ENCODE results near the gene FSD1L. TPM values are rescaled to one million over a fixed set of nuclear protein-coding genes. Genes with fewer than 3 reads are reported as not detected.
"Not testable (repeated sequence)": the region's sequence is repeated elsewhere in the genome, so short reads cannot be mapped to it uniquely, and the experiment has no call there.

The FSD1L gene
- total and polyA plus RNA-seq, 12 donors, result 2.6 to 11.1 (median 6.7) TPM

GRCh38 chr9:105511446-105511845, 63.6 kb downstream of the FSD1L start:
- TF ChIP-seq CTCF (IDR thresholded peaks at IDR 0.05) (no peak), POLR2A (IDR thresholded peaks at IDR 0.05) (no peak)
- H3K4me3 ChIP-seq, result no peak overlapping the region
- no peaks in the 10 kb centered on the region for H3K36me3 ChIP-seq (replicated peaks in 1 of 2)
- intact Hi-C loops (cut with DNase I), result no loop called here
- H3K9me3 ChIP-seq (replicated peaks in 1 of 3), result no peaks in the 10 kb centered on the region
- no peaks in the 10 kb centered on the region for H3K4me1 ChIP-seq (replicated peaks in 1 of 2)
- no peaks in the 10 kb centered on the region for H3K27me3 ChIP-seq
- no peak for DNase-seq
- H3K27ac ChIP-seq, result no peak overlapping the region

- Histone ChIP-seq H3K4me1 (replicated peaks in 1 of 2) (no peaks in the 10 kb centered on the region), H3K36me3 (replicated peaks in 1 of 2) (no peaks in the 10 kb centered on the region), H3K27me3 (no peaks in the 10 kb centered on the region), H3K27ac (no peak overlapping the region), H3K9me3 (replicated peaks in 1 of 3) (no peaks in the 10 kb centered on the region), H3K4me3 (no peak overlapping the region)
- DNase-seq, result no peak
- WGBS, 4 donors, result 87 to 94% (median 93%) methylated on average over 4 to 11 of the region's 11 CpGs
- intact Hi-C loops (cut with DNase I), result no loop called here
- no peak for TF ChIP-seq CTCF (IDR thresholded peaks at IDR 0.05)
- TF ChIP-seq POLR2A (IDR thresholded peaks at IDR 0.05), result no peak
Observed at GRCh38 chr9:105515811-105516413, 68.1 kb downstream of the FSD1L start.

DNA sequence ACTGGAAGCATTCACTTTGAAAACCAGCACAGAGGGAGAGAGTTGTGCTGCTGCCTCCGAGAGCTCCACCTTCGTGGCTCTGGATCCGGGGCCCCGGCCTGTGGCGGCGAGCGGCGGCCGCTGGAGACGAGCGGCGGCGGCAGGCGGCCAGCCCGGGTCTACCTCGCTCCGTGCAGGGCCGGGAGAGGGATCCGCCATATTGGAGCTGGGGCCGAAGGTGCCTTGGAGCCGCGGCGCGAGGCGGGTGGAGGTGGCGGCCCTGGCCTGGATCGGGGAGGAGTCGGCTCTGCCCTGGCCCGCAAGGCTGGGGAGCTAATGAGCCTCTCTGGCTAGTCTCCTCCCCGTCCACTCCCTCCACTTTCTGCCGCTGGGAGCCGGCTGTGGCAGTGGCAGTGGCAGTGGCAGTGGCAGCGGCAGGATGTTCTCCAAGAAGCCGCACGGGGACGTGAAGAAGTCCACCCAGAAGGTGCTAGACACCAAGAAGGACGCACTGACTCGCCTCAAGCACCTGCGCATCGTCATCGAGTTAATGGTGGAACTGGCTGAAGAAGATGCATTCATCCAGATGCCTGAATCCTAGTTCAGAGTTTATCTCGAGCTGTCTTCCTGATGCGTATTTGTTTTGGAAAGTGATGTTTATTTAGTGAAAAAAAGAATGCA, 72.0 kb downstream of the FSD1L start:
- 88 to 98% (median 94%) methylated on average over 26 to 43 of the region's 43 CpGs for WGBS, 4 donors
- H3K36me3 ChIP-seq (replicated peaks in 1 of 2); H3K27me3 ChIP-seq; H3K4me1 ChIP-seq (replicated peaks in 1 of 2); intact Hi-C loops (cut with DNase I); H3K9me3 ChIP-seq (replicated peaks in 1 of 3): not testable (repeated sequence)
- Histone ChIP-seq H3K27ac (peak overlapping the region in 3 of 5 donors; percentile 54 to 89 (median 81)), H3K4me3 (peak overlapping the region in 1 of 4 donors; percentile 53)
- DNase-seq, result peak in 4 of 7 donors; percentile 3 to 31 (median 26)

GRCh38 chr9:105520992-105521391, 73.2 kb downstream of the FSD1L start:
- H3K27ac ChIP-seq; H3K27me3 ChIP-seq; H3K4me1 ChIP-seq (replicated peaks in 1 of 2); H3K4me3 ChIP-seq; H3K36me3 ChIP-seq (replicated peaks in 1 of 2); H3K9me3 ChIP-seq (replicated peaks in 1 of 3); intact Hi-C loops (cut with DNase I); DNase-seq: not testable (repeated sequence)
- WGBS, 4 donors, result 93 to 98% (median 96%) methylated on average over 4 to 6 of the region's 6 CpGs

DNA sequence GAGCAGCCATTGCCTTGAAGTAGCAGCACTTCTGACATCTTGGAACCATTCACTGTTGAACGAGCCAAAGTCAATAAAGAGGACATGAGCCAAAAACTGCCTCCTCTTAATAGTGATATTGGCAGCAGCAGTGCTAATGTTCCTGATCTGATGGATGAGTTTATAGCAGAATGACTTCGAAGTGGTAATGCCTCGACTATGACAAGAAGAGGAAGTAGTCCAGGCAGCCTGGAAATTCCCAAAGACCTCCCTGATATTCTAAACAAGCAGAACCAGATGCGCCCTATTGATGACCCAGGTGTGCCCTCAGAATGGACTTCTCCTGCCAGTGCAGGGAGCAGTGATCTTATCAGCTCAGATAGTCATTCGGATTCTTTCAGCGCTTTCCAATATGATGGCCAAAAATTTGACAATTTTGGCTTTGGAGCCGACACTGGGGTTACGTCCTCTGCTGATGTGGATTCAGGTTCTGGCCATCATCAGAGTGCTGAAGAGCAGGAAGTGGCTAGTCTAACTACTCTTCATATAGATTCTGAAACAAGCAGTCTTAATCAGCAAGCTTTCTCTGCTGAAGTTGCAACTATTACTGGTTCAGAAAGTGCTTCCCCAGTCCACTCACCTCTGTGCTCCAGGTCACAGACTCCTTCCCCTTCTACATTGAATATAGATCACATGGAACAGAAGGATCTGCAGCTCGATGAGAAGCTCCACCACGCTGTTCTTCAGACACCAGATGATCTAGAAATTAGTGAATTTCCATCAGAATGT, 75.0 kb downstream of the FSD1L start:
- H3K27me3 ChIP-seq; H3K9me3 ChIP-seq (replicated peaks in 1 of 3); H3K4me3 ChIP-seq; DNase-seq; H3K27ac ChIP-seq; intact Hi-C loops (cut with DNase I); H3K4me1 ChIP-seq (replicated peaks in 1 of 2); H3K36me3 ChIP-seq (replicated peaks in 1 of 2): not testable (repeated sequence)
- WGBS, 4 donors, result 90 to 95% (median 92%) methylated on average over 8 to 10 of the region's 10 CpGs
